ENCODE results near the gene ARFGAP1. TPM values are rescaled to one million over a fixed set of nuclear protein-coding genes. Genes with fewer than 3 reads are reported as not detected.

ARFGAP1 gene
- total RNA-seq, 4 donors from 2014 or later: 34.4 to 306 (median 99.3) TPM

DNA sequence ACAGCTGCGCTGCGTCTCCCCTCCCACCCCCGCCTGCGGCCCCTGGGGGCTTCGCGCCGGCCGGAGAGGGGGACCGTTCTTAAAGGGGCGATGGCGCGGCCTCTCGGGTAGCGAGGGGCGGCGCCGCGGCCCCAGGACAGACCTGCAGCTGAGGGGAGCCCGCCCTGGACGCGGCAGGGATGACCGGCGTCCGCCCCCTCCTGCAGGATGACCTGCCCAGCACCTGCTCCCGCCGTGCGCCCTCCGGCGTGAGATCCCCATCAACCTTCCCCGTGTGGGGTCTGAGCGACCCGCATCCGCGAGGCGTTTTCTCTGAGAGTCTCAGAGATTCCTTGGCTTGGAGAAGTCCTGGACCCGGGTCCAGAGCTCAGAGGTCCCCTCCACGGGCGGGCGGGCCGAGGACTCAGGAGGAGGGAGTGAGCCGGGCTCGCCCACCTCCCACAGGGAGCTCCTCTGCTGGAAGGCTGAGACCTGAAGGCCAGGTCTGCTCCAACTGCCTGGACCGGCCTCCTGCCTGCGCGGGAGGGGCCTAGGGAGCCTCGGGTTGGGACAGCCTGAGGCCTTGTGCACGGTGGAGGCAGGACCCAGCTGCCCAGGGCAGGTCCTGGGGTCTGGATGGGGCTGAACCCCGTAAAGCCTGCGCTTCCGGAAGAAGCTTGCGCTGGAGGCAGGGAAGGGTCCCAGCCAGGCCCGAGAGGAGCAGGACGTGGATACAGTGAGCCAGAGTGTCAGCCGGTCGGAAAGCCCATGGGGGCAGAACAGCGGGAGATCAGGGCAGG, 17.8 kb upstream of the ARFGAP1 start:
- Histone ChIP-seq H3K4me1 (peaks cover 0 to 18% of the 10 kb centered on the region in 2 donors), H3K4me3 (no peak overlapping the region), H3K9me3 (no peaks in the 10 kb centered on the region), H3K27me3 (peaks cover 5 to 24% of the 10 kb centered on the region in 2 donors), H3K27ac (no peak overlapping the region), H3K36me3 (no peaks in the 10 kb centered on the region)
- DNase-seq: no peak
- intact Hi-C loops (cut with DNase I; ENCODE audit: low total_unique reads): no loop called here
- TF ChIP-seq, protein P1, sequence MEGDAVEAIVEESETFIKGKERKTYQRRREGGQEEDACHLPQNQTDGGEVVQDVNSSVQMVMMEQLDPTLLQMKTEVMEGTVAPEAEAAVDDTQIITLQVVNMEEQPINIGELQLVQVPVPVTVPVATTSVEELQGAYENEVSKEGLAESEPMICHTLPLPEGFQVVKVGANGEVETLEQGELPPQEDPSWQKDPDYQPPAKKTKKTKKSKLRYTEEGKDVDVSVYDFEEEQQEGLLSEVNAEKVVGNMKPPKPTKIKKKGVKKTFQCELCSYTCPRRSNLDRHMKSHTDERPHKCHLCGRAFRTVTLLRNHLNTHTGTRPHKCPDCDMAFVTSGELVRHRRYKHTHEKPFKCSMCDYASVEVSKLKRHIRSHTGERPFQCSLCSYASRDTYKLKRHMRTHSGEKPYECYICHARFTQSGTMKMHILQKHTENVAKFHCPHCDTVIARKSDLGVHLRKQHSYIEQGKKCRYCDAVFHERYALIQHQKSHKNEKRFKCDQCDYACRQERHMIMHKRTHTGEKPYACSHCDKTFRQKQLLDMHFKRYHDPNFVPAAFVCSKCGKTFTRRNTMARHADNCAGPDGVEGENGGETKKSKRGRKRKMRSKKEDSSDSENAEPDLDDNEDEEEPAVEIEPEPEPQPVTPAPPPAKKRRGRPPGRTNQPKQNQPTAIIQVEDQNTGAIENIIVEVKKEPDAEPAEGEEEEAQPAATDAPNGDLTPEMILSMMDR (IDR thresholded peaks at IDR 0.05): no peak
- TF ChIP-seq POLR2A (IDR thresholded peaks at IDR 0.05): no peak

DNA sequence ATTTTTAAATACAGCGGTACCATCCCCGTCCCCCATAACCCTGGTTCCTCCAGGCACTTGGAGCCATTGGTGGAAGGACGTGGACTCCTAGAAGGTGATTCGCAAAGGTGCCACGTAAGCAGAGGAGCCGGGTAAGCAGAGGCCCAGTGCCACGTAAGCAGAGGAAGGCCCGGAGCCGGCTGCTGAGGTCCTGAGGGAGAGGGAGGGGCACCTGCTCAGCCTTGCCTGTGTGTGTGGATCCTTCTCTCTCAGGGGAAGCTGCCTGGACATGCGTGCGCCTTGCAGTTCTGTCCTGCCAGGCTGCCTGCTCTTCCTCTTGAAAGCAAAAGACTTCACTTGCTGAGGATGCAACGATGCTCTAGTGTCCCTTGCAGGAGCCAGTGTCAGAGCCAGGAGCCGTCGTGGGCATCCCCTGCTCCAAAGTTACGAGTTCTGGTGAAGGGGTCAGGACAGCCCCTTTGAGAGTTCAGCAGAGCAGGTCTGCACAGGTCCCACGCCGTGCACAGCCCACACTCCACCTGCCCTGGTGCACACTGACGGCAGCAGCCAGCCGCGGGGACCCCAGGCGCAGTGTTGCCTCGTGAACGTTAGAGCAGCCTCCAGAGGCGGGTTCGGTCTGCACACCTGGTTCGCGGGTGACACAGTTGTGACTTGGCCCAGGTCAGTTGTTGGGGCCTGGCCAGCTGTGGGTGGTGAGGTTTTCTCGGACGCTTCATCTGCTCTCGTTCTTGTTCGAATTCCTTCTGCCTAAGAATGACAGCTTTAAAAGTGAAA, 16.5 kb upstream of the ARFGAP1 start:
- Histone ChIP-seq H3K9me3 (no peaks in the 10 kb centered on the region), H3K27me3 (peaks cover 5 to 24% of the 10 kb centered on the region in 2 donors), H3K4me1 (peaks cover 0 to 18% of the 10 kb centered on the region in 2 donors), H3K4me3 (no peak overlapping the region), H3K27ac (no peak overlapping the region), H3K36me3 (no peaks in the 10 kb centered on the region)
- intact Hi-C loops (cut with DNase I; ENCODE audit: low total_unique reads): no loop called here
- TF ChIP-seq, protein P1 (IDR thresholded peaks at IDR 0.05): no peak
- TF ChIP-seq POLR2A (IDR thresholded peaks at IDR 0.05): no peak
- DNase-seq: no peak

DNA sequence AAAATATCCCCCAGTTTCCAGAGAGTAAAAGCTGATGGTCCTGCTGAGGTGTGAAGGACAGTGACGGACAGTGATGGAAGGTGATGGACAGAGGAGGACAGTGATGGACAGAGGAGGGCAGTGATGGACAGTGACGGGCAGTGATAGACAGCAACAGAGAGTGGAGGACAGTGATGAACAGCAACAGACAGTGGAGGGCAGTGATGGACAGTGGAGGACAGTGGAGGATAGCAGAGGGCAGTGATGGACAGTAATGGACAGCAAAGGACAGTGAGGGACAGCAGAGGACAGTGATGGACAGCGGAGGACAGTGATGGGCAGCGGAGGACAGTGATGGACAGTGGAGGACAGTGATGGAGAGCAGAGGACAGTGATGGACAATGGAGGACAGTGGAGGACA, 15.7 kb upstream of the ARFGAP1 start:
- Histone ChIP-seq H3K4me1 (peaks cover 0 to 18% of the 10 kb centered on the region in 2 donors), H3K36me3 (no peaks in the 10 kb centered on the region), H3K27ac (no peak overlapping the region), H3K27me3 (peaks cover 5 to 24% of the 10 kb centered on the region in 2 donors), H3K4me3 (no peak overlapping the region), H3K9me3 (no peaks in the 10 kb centered on the region)
- intact Hi-C loops (cut with DNase I; ENCODE audit: low total_unique reads): no loop called here
- DNase-seq: no peak
- TF ChIP-seq POLR2A (IDR thresholded peaks at IDR 0.05): no peak
- TF ChIP-seq, protein P1 (IDR thresholded peaks at IDR 0.05): no peak

DNA sequence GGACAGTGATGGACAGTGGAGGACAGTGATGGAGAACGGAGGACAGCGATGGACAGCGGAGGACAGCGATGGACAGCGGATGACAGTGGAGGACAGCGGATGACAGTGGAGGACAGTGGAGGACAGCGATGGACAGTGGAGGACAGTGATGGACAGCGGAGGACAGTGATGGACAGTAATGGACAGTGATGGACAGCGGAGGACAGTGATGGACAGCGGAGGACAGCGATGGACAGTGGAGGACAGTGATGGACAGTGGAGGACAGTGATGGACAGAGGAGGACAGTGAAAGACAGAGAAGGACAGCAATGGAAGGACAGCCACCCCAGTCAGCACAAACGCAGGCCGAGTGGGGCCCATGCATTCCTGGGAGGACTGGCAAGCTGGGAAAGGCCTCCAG, 15.0 kb upstream of the ARFGAP1 start:
- H3K4me1 ChIP-seq: peaks cover 0 to 18% of the 10 kb centered on the region in 2 donors
- H3K36me3 ChIP-seq: no peaks in the 10 kb centered on the region
- no peak overlapping the region for H3K4me3 ChIP-seq
- H3K9me3 ChIP-seq: no peaks in the 10 kb centered on the region
- TF ChIP-seq, protein P1 (IDR thresholded peaks at IDR 0.05): no peak
- TF ChIP-seq POLR2A (IDR thresholded peaks at IDR 0.05): no peak
- intact Hi-C loops (cut with DNase I; ENCODE audit: low total_unique reads): no loop called here
- no peak overlapping the region for H3K27ac ChIP-seq
- H3K27me3 ChIP-seq: peaks cover 5 to 21% of the 10 kb centered on the region in 2 donors
- DNase-seq: no peak

DNA sequence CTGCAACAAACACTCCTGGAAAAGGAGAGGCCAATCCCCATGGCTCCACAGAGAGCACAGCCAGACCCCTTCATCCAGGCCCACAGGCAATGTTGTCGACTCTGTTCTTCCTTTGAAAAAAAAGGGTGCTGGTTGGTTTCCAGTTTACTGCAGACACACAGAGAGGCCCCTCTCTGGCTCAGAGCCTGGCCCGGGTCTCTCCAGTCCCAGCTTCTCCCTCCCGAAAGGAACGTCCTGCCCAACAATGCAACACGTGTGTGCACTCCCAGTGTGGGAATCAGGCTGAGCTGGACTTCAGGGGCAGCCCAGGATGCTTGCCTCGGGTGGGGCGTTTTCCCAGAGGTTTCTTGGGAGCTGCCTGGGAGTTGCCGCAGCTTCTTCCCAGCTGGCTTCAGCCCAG, 13.8 kb upstream of the ARFGAP1 start:
- Histone ChIP-seq H3K27me3 (peaks cover 4 to 15% of the 10 kb centered on the region in 2 donors), H3K36me3 (no peaks in the 10 kb centered on the region), H3K4me3 (no peak overlapping the region), H3K9me3 (no peaks in the 10 kb centered on the region), H3K27ac (no peak overlapping the region), H3K4me1 (peaks cover 0 to 10% of the 10 kb centered on the region in 2 donors)
- DNase-seq: no peak
- no peak for TF ChIP-seq POLR2A (IDR thresholded peaks at IDR 0.05)
- TF ChIP-seq, protein P1 (IDR thresholded peaks at IDR 0.05): no peak
- intact Hi-C loops (cut with DNase I; ENCODE audit: low total_unique reads): no loop called here

All from uterus (tissue), 4 donors.